Uterus (tissue), 2 donors: ENCODE results near the gene TMEM181.

Experiments
- POLR2A ChIP-seq, 2 donors: fragments of 450-650 bp; IDR thresholded peaks; one replicate each; pipeline ENCODE4 v1.6.1; 2016; ENCODE audit warnings: antibody characterized with exemption in 2 of 2, mild to moderate bottlenecking in 1 of 2, moderate library complexity in 1 of 2
- TF ChIP-seq, protein P1 (sequence below), 4 experiments: fragments of 200-600 bp in 2 of 4; fragments of 450-650 bp in 2 of 4; sonication (generic) in 2 of 4; IDR thresholded peaks; one replicate each; pipeline ENCODE4 v1.5.1; 2016 to 2019; ENCODE audit warnings: antibody characterized with exemption in 4 of 4, mild to moderate bottlenecking in 2 of 4, moderate library complexity in 1 of 4

DNA sequence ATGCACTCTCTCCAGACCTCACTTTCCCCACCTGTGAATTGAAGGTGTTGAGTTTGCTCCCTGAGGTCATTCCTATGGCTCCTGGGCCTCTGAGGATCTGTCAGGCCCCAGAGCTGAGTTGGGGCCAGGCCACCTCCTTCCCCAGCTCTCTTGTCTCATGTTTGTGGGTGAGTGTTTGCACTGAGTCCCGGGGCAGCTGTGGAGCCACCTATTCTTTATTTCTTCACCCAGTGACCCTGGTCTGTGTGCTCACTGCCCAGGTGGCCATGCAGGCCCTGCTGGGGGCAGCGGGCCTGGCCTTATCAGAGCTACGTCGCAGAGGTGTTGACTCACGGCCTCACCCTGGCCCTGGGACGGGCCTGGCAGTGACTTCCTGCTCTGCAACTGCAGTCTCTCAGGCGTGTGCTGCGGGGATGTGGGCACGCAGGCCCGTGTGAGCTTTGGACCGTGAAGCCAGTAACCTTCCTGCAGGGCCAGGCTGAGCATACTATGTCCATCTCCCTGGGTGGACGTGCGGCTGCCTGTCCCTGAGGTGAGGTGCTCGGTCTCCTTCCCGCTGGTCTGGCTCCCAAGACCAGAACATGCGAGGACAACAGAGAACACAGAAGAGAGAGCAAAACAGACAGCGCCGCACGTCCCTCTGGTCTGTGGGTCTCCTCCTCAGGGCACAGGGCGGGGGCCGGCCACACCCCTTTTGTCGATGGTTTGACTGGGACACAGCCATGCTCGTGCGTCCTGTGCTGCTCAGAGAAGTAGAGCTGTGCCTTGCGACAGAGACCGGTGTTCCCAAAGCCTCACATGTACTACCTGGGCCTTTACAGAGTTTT, 12.1 kb downstream of the TMEM181 start:
- TF ChIP-seq, protein P1, sequence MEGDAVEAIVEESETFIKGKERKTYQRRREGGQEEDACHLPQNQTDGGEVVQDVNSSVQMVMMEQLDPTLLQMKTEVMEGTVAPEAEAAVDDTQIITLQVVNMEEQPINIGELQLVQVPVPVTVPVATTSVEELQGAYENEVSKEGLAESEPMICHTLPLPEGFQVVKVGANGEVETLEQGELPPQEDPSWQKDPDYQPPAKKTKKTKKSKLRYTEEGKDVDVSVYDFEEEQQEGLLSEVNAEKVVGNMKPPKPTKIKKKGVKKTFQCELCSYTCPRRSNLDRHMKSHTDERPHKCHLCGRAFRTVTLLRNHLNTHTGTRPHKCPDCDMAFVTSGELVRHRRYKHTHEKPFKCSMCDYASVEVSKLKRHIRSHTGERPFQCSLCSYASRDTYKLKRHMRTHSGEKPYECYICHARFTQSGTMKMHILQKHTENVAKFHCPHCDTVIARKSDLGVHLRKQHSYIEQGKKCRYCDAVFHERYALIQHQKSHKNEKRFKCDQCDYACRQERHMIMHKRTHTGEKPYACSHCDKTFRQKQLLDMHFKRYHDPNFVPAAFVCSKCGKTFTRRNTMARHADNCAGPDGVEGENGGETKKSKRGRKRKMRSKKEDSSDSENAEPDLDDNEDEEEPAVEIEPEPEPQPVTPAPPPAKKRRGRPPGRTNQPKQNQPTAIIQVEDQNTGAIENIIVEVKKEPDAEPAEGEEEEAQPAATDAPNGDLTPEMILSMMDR (IDR thresholded peaks at IDR 0.05): no peak
- TF ChIP-seq POLR2A (IDR thresholded peaks at IDR 0.05): no peak
